Lung microvascular endothelial cell (primary cell): ENCODE data around the gene ANKRD55. TPM values are rescaled to one million over a fixed set of nuclear protein-coding genes. Genes with fewer than 3 reads are reported as not detected.
A peak's percentile ranks its signal among the peaks of the same experiment; 100 is the strongest.
"Not testable (repeated sequence)": the region's sequence is repeated elsewhere in the genome, so short reads cannot be mapped to it uniquely, and the experiment has no call there.

ENCODE experiments used
- DNase-seq, 2 donors: peaks; one replicate each; pipeline versions ENCODE4 v3.0.0 to v3.0.0-alpha.2; 2010; ENCODE audit warnings: low read depth in 2 of 2
- total RNA-seq: library from RNA; depleted of rRNA; stranded (reverse); fragments of >200 nt; gene quantifications from 2 replicates; pipeline ENCODE4 v1.2.1, GENCODE V29; 2014

The ANKRD55 gene
- total RNA-seq, 1 donor from 2014 or later = 1.2 TPM

DNA sequence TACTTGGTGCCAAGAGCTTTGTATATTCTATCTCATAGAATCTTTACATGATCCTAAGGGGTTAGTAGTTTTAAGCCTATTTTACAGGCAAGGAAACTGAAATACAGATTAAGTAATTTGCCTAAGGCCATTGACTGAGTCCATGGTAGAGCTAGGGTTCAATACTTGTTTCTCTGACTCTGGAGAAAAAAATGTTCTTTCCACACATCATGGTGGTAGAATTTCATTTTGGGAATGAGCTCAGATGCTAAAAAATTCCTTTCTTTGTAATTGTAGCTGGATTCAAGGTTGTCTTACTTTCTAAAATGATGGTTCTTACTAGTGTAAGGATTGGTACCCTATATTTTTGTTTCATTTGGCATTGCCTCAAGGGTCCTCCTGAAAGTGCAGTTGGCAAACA, 86.0 kb downstream of the ANKRD55 start:
- no peak for DNase-seq

DNA sequence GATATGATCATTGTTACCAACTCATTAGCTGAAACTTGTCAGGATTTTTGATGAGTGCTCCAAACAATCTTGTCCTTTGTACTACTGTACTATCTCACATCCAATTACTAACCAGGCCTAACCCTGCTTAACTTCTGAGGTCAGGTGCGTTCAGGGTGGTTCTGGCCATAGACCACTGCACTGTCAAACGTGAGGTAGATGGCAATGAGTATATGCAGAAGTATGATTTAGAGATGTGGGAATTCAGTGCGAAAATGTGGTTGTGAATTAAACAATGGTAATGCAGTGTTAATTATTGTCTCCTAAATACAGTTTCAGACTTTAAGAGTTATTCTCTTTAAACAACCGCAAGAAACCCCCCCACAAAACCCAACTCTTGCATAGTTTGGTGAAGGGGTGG, 86.5 kb downstream of the ANKRD55 start:
- no peak for DNase-seq

DNA sequence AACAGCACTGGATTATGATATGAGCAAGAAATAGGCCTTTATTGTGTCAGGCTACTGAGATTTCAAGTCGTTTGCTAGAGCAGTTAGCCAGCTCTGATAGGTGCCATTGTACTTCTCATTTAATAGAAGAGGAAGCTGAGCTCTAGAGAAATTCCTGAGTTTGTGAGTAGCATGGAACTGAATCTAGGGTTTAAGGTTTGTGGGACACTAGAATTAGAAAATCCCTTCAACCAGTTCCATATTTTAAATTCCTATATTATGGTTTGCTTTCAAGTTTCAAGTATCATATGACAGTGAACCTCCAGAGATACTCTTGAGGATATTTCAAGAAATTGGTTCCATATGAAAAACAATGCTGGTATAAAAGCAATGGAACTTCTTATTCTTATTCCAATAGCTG, 87.6 kb downstream of the ANKRD55 start:
- no peak for DNase-seq

DNA sequence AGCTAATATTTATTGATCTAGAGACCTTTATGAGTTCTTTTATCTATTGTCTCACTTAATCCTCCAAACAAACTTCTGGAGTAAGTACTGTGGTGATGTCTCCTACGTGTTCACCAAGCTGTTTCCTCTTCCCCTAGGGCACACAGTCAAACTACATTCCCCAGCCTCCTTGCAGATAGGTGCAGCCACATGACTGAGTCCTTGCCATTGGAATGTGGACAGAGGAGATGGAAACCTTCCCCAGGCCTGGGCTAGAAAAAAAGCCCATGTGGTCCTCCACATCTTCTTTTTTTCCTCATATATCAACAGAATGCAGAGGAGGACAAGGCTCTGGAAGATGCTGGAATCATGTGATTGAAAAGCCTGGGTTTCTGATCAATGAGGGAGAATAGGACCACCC, 88.0 kb downstream of the ANKRD55 start:
- DNase-seq = no peak

DNA sequence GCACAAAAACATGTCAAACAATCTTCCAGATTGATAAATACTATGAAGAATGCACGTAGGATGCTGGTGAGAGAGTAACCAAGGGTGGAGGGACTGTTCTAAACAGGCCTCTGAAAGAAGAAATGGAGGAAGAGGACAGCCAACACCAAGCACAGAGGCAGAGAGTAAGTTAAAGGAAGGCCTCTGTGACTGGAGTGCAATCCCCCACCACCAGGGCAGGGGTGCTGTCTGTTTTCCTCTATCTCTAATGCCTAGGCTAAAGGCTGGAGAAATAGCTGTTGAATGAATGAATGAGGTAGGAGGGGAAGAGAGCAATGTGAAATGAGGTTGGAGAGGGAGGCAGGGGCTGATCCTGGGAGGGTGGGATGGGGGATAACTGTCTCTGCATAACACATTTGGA, 88.9 kb downstream of the ANKRD55 start:
- no peak for DNase-seq

DNA sequence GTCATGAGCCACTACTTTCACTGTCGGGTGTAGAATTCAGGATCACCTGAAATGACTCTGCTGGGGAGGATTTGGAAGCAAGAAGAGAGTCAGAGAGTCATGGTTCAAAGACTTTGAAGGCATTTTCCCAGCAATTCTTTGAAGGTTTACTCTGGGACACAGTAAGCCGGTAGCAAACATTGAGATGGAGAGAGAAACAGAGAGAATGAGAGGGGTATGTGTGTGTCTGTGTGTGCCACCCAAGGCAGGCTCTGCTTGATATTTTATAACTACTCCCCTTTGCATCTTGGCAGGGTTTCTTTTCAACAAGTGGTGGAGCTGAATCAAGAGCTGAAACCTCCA, 89.8 kb downstream of the ANKRD55 start:
- DNase-seq = no peak

DNA sequence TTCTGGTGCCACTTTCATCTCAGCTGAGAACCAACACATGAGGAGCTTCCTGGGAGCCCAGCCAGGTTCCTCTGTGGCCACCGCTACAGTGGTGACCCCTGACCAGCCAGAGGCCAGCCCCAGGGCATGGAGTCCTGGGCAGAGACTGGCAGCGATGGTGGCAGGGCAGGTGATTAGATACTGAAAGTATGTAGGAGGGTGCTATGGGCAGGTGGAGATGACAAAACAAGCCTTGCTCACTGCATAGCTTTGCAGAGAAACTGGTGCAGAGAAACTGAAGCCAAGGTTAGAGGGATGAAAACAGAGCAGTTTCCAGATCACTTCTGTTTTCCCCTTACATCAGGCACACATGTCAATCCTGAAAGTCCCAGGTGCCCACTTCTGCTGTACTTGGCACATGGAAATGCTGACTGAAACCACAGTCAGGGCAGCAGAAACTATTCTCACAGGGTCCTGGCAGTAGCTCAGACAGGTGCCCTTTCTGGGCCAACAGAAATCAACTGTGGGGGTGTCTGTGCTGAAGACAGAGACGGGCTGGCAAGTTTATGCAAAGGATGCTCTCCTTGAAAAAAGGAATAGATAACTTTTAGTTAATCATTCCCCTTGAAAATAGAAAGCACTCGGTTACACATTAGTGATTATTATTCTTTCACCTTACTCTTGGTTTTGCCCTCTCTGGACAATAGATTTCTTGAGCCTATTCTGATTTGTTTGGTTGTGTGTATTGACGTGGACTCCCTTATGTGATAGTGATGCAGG, 90.3 kb downstream of the ANKRD55 start:
- no peak for DNase-seq

DNA sequence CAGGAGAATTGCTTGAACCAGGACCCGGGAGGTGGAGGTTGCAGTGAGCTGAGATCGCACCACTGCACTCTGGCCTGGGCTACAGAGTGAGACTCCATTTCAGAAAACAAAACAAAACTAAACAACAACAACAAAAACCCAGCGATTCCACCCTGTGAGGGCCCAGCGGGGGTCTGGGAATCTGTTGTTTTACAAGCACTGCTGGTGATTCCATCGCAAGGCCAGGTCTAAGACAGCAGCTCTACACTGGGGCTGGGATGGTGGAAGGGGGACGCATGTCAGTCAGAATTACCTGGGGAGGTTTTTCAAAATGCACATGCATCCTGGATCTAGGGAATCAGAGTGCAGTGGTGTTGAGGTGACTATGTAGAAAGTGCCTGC, 90.9 kb downstream of the ANKRD55 start:
- DNase-seq = no peak

DNA sequence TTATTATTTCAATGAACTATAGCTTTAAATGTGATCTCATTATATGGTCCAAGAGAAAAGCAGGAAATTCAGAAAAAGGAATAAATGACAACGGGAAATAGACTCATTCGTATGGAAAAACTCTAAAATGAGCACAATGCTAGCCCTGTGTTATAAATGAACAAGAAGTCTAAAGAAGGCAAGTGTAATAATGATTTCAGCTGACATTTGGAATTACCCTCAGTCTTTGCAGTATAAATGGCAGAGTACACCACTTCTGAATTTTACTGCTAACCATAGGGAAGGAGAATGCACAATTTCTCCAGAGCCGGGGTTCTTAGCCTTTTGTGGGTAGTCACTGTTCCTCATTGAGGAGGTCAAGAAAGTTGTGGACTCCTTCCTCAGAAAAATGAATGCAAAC, 93.1 kb downstream of the ANKRD55 start:
- peak; percentile 80 to 91 for DNase-seq

DNA sequence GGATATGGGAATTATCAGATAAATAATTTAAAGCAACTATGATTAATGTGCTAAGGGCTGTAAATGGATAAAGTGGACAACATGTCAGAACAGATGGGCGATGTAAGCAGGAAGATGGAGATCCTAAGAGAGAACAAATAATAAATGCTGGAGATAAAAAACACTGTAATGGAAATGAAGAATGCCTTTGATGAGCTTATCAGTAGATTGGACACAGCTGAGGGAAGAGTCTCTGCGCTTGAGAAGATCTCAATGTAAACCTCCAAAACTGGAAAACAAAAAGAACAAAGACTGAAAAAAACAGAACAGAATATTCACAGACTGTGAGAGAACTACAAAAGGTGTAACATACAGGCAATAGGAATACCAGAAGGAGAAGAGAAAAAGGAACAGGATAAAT, 102.5 kb downstream of the ANKRD55 start:
- no peak for DNase-seq

DNA sequence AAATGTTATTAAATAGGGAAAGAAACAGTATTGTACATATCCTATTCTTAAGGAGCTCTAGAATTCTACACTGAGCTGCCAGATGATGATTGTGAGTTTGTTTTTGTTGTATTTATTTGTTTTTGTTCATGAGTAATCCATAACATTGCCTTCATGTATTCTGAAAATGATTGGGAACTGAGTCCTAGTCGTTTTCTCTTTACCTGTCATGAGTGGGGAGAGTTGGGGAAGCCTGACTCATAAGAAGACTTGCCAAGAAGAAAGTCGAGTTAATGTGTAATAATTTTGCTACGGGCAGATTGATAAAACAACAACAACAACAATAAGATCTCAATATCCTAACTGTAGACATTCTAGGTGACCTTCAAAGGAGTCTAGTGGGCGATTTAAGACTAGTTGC, 103.8 kb downstream of the ANKRD55 start:
- peak in 1 of 2 donors; percentile 40 for DNase-seq

DNA sequence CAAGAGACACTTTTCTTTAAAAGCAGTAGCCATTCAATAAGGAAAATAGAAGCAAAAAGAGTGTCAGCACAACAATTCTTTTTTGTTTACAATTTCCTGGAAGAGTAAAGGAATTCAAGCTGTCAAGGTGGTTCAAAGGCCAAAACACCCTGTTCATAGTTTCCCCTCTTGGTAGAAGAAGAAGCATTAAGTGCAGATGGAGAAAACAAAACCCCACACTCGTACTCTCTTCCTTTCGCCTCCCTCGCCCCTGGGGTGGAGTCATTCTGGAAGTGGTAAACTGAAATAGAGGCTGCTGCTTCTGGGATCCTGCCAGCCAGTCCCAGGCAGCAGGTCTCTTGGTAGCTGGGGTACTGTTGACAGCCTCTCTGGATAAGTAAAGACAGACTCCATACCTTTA, 105.0 kb downstream of the ANKRD55 start:
- peak in 1 of 2 donors; percentile 36 for DNase-seq

DNA sequence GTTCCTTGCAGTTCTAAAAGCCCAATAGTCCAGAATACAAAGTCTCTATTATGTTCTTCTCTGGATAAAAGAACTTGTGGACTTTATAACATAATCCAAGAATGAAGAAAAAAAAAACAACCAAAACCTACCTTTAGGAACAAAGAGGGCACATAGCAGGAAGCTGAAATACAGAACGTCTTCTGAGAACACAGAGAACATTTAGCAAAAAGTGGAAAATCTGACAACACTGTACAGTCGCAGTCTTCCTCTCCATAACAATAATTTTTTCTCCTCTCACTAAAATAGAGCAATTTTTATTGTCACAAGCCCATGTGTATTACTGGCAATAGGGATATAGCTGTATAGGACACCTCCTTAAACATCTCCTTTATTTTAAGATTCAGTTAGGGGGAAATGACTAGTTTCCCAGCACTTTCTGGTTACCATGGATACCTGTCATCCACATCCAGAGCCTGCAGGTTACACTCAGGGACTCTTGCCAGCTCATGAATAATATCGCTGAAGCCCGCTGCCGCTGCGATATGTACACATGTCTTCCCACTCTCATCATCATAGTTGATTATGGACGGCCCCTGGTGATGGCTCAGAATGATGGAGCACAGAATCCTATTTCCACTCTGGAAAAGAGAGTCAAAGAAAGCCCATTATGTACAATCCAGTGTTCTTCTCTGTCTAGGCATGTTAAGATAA, 106.5 kb downstream of the ANKRD55 start:
- DNase-seq = peak; percentile 89 to 98

DNA sequence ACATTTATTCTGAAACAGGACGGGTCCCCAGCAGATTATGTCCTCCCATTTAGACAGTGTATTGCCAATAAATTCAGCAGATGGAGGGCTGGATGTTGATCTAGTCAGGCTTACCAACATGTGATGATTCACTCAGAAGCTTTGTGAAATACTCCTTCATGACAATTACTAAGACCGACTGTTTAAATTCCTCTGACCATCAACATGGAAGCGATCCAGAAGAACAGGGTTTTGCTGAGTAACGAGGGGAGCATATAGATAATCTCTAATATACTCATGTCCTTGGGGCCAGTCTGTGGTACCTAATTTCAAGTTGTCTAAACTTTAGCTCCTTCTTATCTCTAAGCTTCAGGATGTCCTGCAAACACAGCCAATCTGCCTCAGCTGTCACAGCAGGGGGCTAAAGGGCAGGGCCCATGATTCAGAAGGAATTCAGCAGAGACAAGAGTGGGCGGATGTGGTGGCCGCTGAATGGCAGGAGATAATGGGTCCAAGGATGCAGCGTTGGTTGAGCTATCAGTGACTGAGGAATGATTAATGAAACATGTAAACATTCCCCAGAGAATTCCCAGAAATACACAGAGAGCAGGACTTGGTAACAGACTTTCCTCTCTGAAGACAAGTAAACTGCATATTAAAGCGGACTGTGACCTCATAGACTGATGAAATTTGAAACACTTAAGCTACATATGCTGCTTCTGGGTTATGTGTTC, 109.4 kb downstream of the ANKRD55 start:
- peak; percentile 62 to 99 for DNase-seq

DNA sequence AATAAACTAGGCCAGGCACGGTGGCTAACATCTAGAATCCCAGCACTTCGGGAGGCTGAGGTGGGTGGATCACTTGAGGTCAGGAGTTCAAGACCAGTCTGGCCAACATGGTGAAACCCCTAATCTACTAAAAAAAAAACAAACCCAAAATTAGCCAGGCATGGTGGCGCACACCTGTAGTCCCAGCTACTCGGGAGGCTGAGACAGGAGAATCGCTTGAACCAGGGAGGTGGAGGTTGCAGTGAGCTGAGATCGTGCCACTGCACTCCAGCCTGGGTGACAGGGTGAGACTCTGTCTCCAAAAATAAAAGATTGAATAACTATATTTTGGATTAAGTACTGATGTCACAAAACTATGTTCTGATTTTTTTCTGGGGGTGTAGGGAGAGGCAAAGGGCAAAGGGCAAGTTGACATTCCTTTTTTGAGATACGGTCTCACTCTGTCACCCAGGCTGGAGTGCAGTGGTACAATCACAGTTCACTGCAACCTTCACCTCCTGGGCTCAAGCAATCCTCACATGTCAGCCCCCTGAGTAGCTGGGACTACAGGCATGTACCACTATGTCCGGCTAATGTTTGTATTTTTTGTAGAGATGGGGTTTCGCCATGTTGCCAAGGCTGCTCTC, 110.7 kb downstream of the ANKRD55 start:
- not testable (repeated sequence) for DNase-seq

DNA sequence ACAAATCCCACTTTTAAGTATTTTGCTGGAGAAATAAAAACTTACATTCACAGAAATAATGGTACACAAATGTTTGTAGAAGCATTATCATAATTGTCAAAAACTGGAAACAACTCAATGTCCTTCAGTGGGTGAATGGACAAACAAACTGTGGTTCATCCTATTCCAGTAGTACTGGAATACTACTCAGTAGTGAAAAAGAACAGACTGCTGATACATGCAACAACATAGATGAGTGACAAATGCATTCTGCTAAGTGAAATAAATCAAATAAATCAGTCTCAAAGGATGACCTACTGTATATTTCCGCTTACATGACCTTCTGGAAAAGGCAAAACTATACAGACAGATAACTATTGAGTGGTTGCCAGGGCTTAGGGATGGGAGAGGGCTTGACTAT, 114.1 kb downstream of the ANKRD55 start:
- peak in 1 of 2 donors; percentile 34 for DNase-seq

DNA sequence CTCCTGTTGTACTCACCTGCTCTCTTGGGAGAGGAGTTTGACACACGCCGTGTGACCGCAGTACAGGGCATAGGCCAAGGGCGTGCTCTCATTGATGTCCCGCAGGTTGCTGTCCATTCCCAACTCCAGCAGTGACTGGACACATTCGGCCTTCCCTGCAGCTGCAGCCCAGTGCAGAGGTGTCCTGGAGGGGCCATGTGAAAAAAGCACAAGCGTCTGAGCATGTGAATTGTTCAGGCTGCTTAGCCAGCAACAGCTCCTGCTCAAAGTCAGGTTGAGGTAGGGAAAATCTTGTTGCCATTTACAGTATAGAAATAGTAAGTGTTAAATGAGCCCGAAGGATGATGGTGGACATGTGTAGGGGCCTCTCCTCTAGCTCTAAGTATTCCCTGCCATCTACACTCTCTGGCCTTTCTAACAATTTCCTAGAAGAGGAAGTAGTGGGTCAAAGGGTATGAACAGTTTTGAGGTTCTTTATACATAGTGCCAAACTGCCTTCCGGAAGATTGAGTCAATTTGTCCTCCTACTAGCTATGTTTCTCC, 116.5 kb downstream of the ANKRD55 start:
- peak; percentile 69 for DNase-seq

DNA sequence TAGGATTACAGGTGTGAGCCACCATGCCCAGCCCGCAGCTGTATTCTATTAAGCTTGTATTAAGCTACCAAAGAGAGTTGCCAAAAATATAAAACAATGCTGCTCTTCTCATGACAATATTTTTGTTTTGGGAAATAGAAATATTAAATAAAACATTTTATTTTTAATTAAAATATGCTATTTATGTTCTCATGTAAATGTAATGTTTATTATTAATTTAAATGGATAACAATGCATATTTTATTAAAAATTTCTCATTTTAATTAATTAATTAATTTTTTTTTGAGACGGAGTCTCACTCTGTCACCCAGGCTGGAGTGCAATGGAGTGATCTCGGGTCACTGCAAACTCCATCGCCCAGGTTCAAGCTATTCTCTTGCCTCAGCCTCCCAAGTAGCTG, 117.5 kb downstream of the ANKRD55 start:
- DNase-seq = no peak

DNA sequence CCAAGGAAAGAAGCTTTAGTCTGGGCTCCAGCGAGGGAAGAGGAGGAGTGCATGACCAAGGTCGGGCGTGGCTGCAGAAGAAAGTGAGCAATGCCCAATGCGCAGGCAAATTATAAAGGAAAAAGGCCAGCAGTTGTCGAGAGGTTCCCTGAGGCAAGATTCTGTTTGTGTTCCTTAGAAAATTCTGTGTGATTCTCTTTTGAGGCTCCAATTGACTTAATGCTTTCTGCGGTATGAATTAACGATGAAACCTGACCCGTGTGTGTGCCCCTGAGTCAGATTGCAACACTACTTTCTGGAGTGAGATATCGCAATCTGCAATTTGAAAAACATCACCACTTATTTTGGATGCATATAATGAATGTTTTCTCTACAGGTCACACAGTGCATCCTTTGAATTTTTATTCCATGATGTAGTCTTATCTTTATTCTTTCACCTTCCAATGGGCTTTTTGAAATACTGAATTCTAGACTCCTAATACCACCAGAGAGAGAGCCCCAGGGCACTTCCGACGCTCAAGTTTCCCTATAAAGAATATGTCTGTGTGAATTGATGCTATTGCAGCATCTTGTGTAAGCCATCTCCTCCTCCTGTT, 120.5 kb downstream of the ANKRD55 start:
- no peak for DNase-seq

DNA sequence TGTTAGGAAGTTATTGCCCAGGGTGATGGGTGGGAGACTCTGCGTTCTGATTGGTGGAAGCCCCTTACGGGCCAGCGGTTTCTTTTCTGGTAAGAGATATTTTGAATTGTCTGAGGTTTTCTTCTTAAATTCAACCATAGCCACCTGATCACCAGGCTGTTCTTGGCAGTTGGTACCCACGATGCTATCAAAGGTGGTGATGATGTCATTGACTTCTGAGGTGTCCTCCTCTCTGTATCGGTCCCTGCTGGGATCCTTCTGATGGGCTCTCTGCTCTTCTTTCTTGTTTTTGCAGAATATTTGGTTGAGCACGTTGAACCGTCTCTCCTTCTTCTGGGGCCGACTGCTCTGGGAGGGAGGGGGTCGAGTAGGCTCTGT, 121.7 kb downstream of the ANKRD55 start:
- no peak for DNase-seq

DNA sequence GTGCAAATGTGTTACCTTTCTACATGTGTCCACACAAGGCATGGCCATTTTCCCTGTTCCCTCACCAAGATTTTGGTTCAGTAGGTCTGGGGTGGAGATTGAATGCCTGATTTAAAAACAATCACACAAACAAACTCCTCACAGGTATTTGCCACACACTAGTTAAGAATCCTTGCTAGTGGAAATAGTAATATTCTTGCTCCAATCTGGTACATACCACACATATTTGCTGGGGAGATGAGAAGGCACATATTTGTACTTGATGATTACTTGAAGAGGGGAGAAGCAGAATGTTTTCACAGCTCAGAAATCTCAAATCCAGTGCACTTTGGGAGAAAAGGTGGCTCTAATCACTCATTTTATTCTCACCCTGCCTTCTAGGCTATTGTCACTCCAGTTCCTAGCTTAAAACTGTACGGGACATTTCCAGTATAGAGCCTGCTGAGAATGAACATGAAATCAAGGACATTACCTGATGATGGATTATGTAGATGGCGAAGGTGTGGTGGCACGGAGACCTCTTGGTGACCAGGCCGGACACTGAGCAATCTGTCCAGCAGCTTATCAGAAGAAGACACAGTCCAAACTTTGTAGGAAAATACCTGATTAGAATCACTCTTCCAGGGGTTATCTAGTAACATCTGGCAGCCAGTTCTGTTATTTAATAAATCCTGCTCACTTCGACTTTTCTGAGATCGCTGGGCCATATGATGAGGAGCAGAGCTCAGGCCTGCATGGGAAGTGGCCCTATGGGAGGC, 122.3 kb downstream of the ANKRD55 start:
- DNase-seq = no peak
